ENCODE results near the gene TUBG1. TPM values are rescaled to one million over a fixed set of nuclear protein-coding genes. Genes with fewer than 3 reads are reported as not detected.
A peak's percentile ranks its signal among the peaks of the same experiment; 100 is the strongest.

Gene TUBG1
- total RNA-seq, 6 donors from 2014 or later = 27.3 to 55.4 (median 31.8) TPM

- Histone ChIP-seq H3K4me3 (no peak overlapping the region), H3K27ac (no peak overlapping the region), H3K4me1 (peaks cover 16 to 25% (median 21%) of the 10 kb centered on the region in 4 donors), H3K27me3 (no peaks in the 10 kb centered on the region), H3K9me3 (no peaks in the 10 kb centered on the region), H3K36me3 (peaks cover 32 to 62% (median 48%) of the 10 kb centered on the region in 4 donors)
- 46 to 52% methylated on average over 2 of the region's 2 CpGs for WGBS, 2 donors
- TF ChIP-seq CTCF (IDR thresholded peaks at IDR 0.05) (no peak), POLR2A (IDR thresholded peaks at IDR 0.05) (no peak), POLR2AphosphoS5 (IDR thresholded peaks at IDR 0.05) (no peak), EP300 (IDR thresholded peaks at IDR 0.05) (no peak)
- DNase-seq = no peak
- no peak for ATAC-seq (ENCODE audit: low FRiP score in 2 of 2)
Measured at GRCh38 chr17:42579794-42580551, 29.5 kb upstream of the TUBG1 start.

- Histone ChIP-seq H3K27ac (no peak overlapping the region), H3K9me3 (no peaks in the 10 kb centered on the region), H3K4me1 (peaks cover 23 to 32% (median 28%) of the 10 kb centered on the region in 4 donors), H3K4me3 (no peak overlapping the region), H3K27me3 (no peaks in the 10 kb centered on the region), H3K36me3 (peaks cover 35 to 75% (median 57%) of the 10 kb centered on the region in 4 donors)
- DNase-seq = no peak
- WGBS, 2 donors = 91% methylated on average over 10 of the region's 10 CpGs; no CpG with 5 or more reads in 1 of the 2 donors
- ATAC-seq (ENCODE audit: low FRiP score in 2 of 2) = no peak
- no peak for TF ChIP-seq CTCF (IDR thresholded peaks at IDR 0.05)
- TF ChIP-seq EP300 (IDR thresholded peaks at IDR 0.05) = no peak
- TF ChIP-seq POLR2A (IDR thresholded peaks at IDR 0.05) = no peak
- no peak for TF ChIP-seq POLR2AphosphoS5 (IDR thresholded peaks at IDR 0.05)
Measured at GRCh38 chr17:42581744-42582270, 27.7 kb upstream of the TUBG1 start.

GRCh38 chr17:42584880-42585279 is 24.6 kb upstream of the TUBG1 start:
- peaks cover 47 to 96% (median 83%) of the 10 kb centered on the region in 4 donors for H3K36me3 ChIP-seq
- TF ChIP-seq EP300 (IDR thresholded peaks at IDR 0.05) (no peak), POLR2A (IDR thresholded peaks at IDR 0.05) (no peak), POLR2AphosphoS5 (IDR thresholded peaks at IDR 0.05) (no peak), CTCF (IDR thresholded peaks at IDR 0.05) (no peak)
- ATAC-seq (ENCODE audit: low FRiP score in 2 of 2) (peak in 1 of 2 donors; percentile 65), DNase-seq (no peak)
- 85 to 87% methylated on average over 9 of the region's 9 CpGs for WGBS, 2 donors
- no peaks in the 10 kb centered on the region for H3K27me3 ChIP-seq
- peaks cover 11 to 16% (median 13%) of the 10 kb centered on the region in 4 donors for H3K4me1 ChIP-seq
- peak overlapping the region in 3 of 4 donors; percentile 38 to 52 (median 39) for H3K27ac ChIP-seq
- no peaks in the 10 kb centered on the region for H3K9me3 ChIP-seq
- no peak overlapping the region for H3K4me3 ChIP-seq

- Histone ChIP-seq H3K4me3 (no peak overlapping the region), H3K27ac (peak overlapping the region in 3 of 4 donors; percentile 38 to 52 (median 39)), H3K36me3 (peaks cover 47 to 96% (median 84%) of the 10 kb centered on the region in 4 donors), H3K27me3 (no peaks in the 10 kb centered on the region), H3K9me3 (no peaks in the 10 kb centered on the region), H3K4me1 (peaks cover 11 to 16% (median 13%) of the 10 kb centered on the region in 4 donors)
- TF ChIP-seq EP300 (IDR thresholded peaks at IDR 0.05) (no peak), POLR2A (IDR thresholded peaks at IDR 0.05) (peak in 1 of 4 donors; percentile 15)
- ATAC-seq (ENCODE audit: low FRiP score in 2 of 2) = peak; percentile 52 to 53
- 7 to 13% methylated on average over 1 of the region's 1 CpG for WGBS, 2 donors
- DNase-seq = peak in 1 of 2 donors; percentile 36
Measured at GRCh38 chr17:42585353-42585752, 24.1 kb upstream of the TUBG1 start.

GRCh38 chr17:42586514-42587230 is 22.8 kb upstream of the TUBG1 start:
- Histone ChIP-seq H3K9me3 (no peaks in the 10 kb centered on the region), H3K36me3 (peaks cover 45 to 97% (median 81%) of the 10 kb centered on the region in 4 donors), H3K27me3 (no peaks in the 10 kb centered on the region), H3K4me1 (peaks cover 11 to 16% (median 13%) of the 10 kb centered on the region in 4 donors), H3K27ac (no peak overlapping the region), H3K4me3 (no peak overlapping the region)
- DNase-seq (no peak), ATAC-seq (ENCODE audit: low FRiP score in 2 of 2) (no peak)
- TF ChIP-seq POLR2A (IDR thresholded peaks at IDR 0.05) (no peak), EP300 (IDR thresholded peaks at IDR 0.05) (no peak), CTCF (IDR thresholded peaks at IDR 0.05) (no peak), POLR2AphosphoS5 (IDR thresholded peaks at IDR 0.05) (no peak)
- 80% methylated on average over 7 of the region's 7 CpGs for WGBS, 2 donors

Measured in upper lobe of left lung (tissue), 6 donors.